Prostate gland (tissue), 2 donors: ENCODE results near the gene RNF224.
A peak's percentile ranks its signal among the peaks of the same experiment; 100 is the strongest.

Experiments
- CTCF ChIP-seq, 4 experiments: fragments of 200-600 bp in 2 of 4; fragments of 450-650 bp in 2 of 4; sonication (generic) in 2 of 4; IDR thresholded peaks; 1 replicate in 3 of 4; 2 replicates in 1 of 4; pipeline ENCODE4 v1.5.1; 2016 to 2019; ENCODE audit warnings: antibody characterized with exemption in 4 of 4, mild to moderate bottlenecking in 2 of 4, moderate library complexity in 2 of 4
- POLR2A ChIP-seq: fragments of 450-650 bp; IDR thresholded peaks from one replicate; pipeline ENCODE4 v1.6.1; 2016; ENCODE audit warnings: antibody characterized with exemption, mild to moderate bottlenecking
- POLR2AphosphoS5 ChIP-seq: sonication (generic); formaldehyde crosslinking; IDR thresholded peaks from one replicate; pipeline ENCODE4 v1.6.1; 2017; ENCODE audit warnings: antibody characterized with exemption

DNA sequence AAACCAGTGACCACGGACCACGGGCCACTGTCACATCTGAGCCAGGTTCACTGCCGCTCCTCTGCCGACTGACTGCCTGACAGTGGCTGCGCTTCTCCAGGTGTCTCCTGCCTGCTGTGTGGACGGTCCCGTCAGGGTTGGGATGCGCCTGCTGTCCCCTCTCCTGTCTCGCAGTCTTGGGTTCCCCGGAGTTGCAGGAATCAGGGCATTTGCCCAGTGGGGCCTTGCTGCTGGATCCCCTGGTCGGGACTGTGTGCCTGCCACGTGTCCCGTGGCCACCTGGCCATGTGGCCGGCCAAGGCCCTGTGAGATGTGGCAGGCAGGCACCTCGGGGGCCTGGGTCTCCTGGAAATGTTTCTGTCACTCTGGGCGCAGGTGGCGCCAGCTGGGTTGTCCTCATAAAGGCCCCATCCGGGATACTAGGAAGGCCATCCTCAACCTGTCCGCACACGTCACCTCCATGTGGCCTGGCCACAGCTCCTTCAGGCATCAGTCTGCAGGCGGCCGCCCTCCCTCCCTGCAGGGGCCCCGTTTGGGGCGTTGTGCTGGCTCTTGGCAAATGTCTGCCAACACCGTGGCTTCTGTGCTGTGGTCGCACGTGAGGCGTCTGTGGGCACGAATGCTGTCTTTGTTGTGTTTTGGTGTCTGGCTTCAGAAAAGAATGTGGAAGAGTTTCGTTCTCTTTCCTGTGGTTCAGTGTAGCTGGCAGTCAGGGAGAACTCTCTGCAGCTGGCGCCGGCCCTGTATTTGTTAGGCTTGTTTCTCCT, 43.8 kb downstream of the RNF224 start:
- TF ChIP-seq CTCF (IDR thresholded peaks at IDR 0.05) = no peak
- TF ChIP-seq POLR2A = no peak
- TF ChIP-seq POLR2AphosphoS5 = peak; percentile 40
